Stimulated activated CD4-positive, alpha-beta T cell treated with anti-CD3 and anti-CD28 coated beads, Interleukin-1b, Interleukin-23, amount 100 ng/mL, for 48 hours (primary cell): ENCODE measurements around the gene PIP5K1B.

Experiments used
- DNase-seq: peaks from one replicate; pipeline ENCODE4 v3.0.0-alpha.2; 2020

PIP5K1B gene

GRCh38 chr9:68870086-68870485 is 165.0 kb downstream of the PIP5K1B start:
- no peak for DNase-seq

DNA sequence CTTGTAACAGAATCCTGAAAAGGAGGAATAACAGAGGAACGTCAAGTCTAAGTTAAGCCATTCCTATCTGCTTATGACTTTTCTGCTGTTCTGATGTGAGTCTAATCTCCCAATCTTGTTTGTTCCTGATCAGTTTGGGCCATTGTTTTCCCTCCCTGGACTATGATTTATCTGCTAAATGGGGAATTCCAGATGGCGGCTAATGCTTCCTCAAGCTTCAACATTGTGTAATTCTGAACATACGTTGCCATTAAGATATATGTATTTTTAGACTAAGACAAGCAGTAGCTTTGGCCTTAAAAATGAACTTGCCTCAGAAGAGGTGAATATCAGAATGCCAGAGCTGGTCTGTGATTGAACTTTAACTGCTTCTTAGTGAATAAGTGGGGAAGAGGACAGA is 166.2 kb downstream of the PIP5K1B start:
- no peak for DNase-seq

- DNase-seq, result no peak
Measured at GRCh38 chr9:68872026-68872501, 167.0 kb downstream of the PIP5K1B start.

DNA sequence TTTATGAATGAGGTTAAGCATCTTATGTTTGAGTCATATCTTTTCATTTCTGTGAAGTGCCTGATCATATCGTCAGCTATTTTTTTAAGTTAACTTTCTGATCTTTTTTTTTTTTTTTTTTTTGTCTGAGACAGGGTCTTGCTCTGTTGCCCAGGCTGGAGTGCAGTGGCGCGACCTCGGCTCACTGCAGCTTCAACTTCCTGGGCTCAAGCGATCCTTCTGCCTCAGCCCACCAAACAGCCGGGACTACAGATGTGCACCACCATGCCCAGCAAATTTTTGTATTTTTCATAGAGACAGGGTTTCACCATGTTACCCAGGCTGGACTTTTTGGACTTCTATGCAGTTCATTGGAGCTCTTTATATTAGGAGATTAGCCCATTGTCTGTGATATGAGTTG is 168.1 kb downstream of the PIP5K1B start:
- DNase-seq, result no peak

DNA sequence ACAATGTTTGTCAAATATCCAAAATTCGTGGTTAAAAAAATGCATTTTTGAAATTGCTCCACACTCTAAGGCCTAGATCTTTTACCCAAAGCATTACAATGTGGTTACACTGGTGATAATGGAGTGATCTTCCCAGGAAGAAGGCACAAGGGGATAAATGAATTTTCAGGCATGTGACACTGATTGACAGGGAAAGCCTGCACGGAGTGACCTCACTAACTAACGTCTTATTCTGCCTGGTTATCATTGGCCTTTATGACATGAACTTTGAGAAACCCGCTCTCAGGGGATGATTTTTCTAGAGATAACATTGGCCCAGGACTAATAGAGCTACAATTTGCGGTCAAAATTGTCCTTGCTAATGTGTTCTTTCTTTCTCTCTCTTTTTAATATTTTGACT is 171.2 kb downstream of the PIP5K1B start:
- no peak for DNase-seq

DNA sequence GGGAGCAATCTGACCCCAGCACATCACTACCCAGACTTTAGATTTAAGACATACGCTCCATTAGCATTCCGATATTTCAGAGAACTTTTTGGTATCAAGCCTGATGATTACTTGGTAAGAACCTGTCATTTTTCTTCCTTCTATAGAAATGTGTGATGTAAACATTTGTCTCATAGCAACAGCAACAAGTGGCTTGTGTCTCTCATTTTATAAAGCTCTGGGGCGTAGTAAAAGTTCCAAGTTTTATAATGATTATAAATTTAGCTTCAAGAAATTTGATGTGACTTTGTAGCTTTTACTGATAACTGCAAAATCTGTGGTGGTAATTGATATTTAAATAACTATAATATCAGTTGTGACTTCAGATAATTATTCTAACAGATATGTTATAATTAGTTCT is 171.6 kb downstream of the PIP5K1B start:
- DNase-seq, result no peak

DNA sequence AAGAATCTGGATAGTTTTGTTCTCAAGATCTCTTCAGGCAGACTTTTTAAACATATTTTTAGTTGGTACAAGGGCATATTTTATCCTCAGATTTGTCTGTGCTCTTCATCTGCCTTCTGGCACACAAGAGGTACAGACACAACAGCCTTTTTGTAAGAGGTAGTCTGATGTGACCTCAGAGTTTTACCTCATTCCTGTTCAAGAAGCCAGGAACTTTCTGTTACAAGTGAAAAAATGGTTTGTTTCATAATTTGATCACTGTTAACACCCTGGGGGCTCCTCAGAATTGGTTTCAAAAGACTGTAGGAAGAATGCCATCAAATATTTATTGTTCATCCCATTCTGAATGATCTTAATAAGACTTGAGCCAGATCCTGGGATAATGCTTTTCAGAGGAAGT is 172.2 kb downstream of the PIP5K1B start:
- no peak for DNase-seq

DNA sequence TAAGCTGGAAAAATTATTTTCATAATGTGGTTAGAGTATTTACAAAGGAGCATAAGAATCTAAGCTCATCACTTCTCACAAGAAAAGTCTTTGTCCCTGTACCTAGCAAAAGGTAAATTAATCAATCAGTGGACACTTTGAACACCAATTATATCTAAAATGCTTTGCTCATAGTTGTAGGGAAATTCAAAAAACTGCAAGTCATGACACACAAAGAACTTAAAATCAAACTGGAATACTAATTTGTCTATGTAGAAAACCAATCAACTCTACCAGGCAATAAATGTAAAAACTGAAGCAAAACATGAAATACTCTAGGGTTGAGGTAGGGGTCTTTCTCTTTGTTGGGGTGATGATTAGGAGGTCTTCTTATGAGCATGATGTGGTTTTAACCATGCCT is 173.4 kb downstream of the PIP5K1B start:
- DNase-seq, result no peak

- DNase-seq, result no peak
Measured at GRCh38 chr9:68883224-68883623, 178.2 kb downstream of the PIP5K1B start.

- no peak for DNase-seq
Measured at GRCh38 chr9:68887232-68887631, 182.2 kb downstream of the PIP5K1B start.

DNA sequence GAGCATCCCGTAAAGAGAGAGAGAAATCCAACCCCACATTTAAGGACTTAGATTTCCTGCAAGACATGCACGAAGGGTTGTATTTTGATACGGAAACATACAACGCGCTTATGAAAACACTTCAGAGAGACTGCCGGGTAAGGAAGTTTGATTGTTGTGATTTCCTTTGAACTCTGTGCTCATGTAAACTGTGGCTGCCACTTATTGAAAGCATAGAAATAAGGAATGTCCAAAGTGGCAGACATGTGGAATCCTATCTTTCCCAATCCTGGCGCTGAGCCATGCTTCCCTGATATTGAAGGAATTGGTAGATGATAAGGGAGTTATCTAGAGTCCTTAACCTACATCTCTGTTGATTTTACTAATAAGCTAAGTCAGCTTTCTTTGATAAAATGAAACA is 189.5 kb downstream of the PIP5K1B start:
- DNase-seq, result no peak

- DNase-seq, result no peak
Measured at GRCh38 chr9:68895741-68896478, 190.9 kb downstream of the PIP5K1B start.

DNA sequence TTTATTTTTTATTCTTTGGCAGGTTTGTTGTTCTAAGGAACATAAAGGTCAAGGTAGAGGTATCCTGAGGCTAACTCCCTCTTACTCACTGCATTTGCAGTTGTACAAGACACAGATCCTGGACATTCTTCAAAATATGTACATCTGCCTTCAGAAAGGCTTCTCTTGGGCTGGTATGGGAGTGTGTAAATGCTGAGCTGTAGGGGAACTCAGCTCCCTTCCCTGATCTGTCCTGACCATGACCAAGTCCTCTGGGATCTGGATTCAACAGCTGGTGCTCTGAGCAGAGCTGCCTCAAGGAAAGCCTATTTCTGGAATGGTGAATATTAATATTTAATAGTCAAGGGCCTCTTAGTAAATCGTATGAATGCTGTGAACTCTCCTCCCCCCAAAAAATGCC is 191.4 kb downstream of the PIP5K1B start:
- DNase-seq, result no peak

DNA sequence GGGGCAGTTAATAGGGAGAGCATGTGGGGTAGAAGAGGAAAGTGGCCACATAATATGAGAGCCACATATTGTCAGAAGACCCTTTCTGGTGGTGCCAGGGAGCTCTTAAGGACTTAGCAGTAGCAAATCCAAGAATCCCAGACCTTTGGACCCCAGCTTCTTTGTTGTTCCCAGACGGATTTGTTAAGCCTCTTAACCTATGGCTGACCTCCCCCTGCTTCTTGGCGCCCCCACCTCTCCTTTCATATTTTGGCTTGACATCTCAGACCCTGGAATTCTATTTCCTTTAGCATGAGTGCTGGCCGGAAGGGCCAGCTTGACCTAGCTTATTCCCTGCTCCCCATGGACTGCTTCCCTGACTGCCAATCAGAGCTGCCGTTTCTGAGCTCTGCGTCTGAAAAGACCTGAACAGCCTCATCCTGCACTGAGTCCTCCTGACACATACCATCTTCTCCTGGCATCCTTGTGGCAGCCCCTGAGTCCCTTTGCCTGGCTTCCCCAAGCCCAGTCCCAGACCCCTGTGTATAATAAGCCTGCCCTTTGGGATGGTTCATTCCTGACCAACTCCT is 192.6 kb downstream of the PIP5K1B start:
- no peak for DNase-seq

- DNase-seq, result no peak
Measured at GRCh38 chr9:68898781-68899439, 193.9 kb downstream of the PIP5K1B start.

DNA sequence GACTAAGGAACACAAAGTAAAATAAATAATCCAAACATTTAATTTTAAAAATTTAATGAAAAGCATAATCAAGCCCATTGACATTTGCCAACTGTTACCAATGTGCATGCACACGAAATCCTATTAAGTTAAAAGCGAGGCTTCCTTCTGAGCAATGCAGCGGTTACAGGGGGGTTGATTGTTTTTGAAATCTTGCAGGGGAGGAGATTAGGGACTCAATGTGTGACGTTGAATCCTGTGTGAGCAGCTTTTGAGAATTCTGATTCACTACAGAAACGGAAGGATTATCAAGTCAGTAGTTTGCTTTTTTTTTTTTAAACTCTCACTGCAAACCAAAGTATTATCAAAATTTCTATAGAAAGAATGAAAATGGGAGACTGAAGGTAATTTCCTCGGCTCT is 199.4 kb downstream of the PIP5K1B start:
- no peak for DNase-seq

- DNase-seq, result no peak
Measured at GRCh38 chr9:68905129-68905528, 200.1 kb downstream of the PIP5K1B start.

GRCh38 chr9:68907910-68908309 is 202.9 kb downstream of the PIP5K1B start:
- no peak for DNase-seq

GRCh38 chr9:68912561-68912960 is 207.5 kb downstream of the PIP5K1B start:
- no peak for DNase-seq

- DNase-seq, result no peak
Measured at GRCh38 chr9:68913054-68913453, 208.0 kb downstream of the PIP5K1B start.

DNA sequence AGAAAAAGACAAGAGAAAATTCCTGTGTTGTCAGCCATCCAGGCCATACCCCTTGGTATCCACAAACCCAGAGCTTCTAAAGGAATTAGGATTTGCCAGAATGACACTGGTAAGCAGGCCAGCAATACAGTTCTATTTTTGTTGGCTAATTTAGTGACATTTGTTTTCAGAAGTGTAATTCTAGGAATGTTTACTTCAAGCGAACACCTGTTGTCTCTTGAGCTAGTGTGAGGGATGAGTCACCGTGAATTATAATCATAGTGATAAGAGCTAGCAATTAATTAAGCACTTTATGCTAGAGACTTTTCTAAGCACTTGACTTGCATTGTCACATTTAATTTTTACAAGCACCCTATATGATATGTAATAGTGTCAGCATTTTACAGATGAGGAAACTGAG is 209.7 kb downstream of the PIP5K1B start:
- no peak for DNase-seq

- DNase-seq, result no peak
Measured at GRCh38 chr9:68919661-68920060, 214.6 kb downstream of the PIP5K1B start.

DNA sequence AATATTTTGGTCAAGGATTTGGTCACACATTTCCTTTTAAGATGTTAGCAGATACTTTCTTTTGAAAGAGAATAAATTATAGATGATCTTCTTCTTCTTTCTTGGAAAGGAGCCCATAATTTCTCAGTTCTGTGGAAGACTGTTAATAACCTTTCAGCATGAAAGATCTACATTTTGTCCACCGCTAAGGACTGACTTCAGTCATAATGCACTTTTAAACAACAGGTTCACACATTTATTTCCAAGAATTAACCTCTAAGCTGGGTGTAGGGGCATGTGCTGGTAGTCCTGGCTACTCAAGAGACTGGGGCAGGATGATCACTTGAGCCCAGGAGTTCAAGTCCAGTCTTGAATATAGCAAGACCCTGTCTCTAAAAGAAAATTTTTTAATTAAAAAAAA is 215.9 kb downstream of the PIP5K1B start:
- no peak for DNase-seq

- DNase-seq, result no peak
Measured at GRCh38 chr9:68923480-68923879, 218.4 kb downstream of the PIP5K1B start.
